Pons (tissue), 1 donor: ENCODE data around the gene RPL10A.

ENCODE experiments used
- DNase-seq: peaks from one replicate; pipeline ENCODE4 v3.0.0-alpha.2; 2016; ENCODE audit warnings: low spot score

RPL10A gene

GRCh38 chr6:35476004-35476403 lies 7.8 kb downstream of the RPL10A start:
- no peak for DNase-seq

- no peak for DNase-seq
Measured at GRCh38 chr6:35477028-35477427, 8.8 kb downstream of the RPL10A start.

DNA sequence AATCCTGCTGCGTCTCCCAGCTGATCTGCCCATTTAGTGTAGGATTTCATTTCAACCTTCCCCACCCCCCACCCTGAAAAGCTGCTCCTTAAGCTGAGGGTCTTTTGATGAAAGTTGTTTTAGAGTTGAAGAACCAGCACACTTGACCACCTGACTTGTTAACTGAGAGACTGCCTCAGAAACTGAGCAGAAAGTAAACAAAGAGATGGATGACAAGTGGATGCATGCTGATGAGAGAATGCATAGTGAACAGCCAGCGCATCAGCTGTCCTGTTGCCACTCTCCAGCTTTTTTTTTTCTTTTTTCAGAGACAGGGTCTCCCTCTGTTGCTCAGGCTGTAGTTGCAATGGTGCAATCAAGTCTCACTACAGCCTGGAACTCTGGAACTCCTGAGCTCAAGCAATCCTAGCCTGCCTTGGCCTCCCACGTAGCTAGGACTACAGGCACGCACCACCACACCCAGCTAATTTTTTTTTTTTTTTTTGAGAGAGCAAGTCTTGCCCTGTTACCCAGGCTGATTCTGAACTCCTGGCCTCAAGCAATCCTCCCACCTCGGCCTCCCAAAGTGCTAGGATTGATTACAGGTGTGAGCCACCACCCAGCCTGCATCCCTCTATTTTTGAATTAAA lies 9.5 kb downstream of the RPL10A start:
- DNase-seq: no peak

- no peak for DNase-seq
Measured at GRCh38 chr6:35478259-35478658, 10.1 kb downstream of the RPL10A start.

DNA sequence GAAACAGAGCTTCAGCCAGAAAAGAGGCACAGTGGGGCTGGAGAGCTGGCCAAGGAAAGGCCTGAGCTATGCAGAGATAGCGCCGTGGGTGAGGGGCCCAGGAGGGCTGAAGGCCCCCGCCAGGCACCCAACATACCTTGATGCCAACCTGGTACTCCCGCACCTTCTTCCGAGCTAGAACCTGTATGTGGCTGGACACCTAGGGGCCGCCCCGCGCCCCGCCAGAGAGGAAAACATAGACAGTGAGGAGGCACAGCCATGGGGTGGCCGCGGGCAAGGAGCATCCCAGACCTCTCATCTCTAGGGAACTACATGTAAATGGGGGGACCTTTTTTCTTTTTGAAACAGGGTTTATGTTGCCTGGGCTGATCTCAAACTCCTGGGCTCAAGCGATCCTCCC lies 12.0 kb downstream of the RPL10A start:
- DNase-seq: no peak

DNA sequence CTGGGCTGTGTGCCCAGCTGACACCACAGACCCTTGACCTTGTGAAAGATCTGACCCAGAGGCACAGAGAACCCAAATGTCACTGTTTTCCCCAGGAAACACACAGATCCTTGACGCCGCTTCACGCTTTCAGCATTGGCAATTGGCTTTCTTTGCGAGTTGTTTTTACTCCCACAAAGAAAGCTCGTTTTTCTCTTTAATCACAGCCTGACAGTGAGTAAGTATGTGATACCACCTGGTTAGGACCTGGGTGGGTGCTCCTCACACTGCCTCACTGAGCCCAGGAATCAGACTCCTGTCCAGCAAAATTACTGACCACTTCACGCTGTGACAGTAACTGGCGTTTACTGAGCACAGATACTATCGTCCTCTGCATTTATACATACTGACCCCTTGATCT lies 13.0 kb downstream of the RPL10A start:
- no peak for DNase-seq

- DNase-seq: no peak
Measured at GRCh38 chr6:35483062-35483461, 14.9 kb downstream of the RPL10A start.

- DNase-seq: no peak
Measured at GRCh38 chr6:35483490-35483889, 15.3 kb downstream of the RPL10A start.

DNA sequence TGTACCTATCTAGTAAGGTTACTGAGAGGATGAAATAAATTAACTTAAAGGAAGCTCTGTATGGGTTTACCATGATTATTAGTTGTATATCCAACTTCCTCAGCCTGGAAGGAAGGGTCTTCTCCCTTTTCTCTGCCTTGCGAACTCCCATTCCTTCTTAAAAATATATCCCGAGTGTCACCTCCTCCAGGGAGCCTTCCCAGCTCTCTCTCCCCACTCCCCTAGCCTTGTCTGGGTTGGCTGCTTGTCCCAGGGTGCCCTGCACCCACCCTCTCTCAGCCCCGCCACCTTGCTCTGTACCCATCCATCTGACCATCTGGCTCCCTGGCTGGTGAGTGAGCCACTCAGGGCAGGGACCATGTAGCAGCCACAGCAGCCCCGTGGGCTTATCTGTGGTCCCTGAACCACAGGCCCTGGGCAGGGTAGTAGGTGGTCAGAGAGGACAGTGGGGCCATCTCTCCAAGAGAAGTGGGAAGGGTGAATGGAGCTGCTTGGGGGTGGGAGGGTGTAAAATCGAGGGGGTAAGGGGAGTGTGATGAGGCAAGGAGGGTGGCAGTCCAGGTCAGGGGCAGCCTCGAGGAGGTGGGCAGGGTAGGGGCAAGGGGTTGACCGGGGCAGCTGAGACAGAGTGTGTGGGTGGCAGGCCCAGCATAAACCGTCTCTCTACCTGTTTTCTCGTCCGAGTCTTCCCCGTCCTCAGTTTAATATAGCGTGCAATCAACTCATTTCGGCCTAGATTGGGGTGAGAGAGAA lies 15.9 kb downstream of the RPL10A start:
- no peak for DNase-seq

DNA sequence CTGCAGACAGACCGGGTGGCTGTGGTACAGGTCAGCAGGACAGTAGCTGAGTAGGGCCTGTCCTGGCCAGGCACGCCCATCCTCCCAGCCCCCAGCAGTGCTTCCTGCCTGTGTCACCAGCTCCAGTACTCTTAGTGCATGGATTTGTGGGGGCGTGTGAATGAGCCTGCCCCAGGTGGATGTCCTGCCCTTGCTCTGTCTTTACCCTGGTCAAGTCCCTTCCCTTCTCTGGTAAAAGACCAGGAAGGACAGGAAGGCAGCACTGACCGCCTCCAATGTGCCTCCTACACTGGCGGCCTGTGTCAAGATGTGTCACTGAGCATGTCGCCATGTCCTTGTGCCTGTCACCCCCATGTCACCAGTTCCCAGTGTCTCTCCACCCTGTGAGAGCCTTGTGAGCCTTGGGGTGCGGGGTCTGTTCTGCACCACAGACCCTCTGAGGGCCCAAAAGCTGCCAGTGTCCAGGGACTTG lies 16.8 kb downstream of the RPL10A start:
- DNase-seq: no peak

- no peak for DNase-seq
Measured at GRCh38 chr6:35485402-35485877, 17.2 kb downstream of the RPL10A start.

DNA sequence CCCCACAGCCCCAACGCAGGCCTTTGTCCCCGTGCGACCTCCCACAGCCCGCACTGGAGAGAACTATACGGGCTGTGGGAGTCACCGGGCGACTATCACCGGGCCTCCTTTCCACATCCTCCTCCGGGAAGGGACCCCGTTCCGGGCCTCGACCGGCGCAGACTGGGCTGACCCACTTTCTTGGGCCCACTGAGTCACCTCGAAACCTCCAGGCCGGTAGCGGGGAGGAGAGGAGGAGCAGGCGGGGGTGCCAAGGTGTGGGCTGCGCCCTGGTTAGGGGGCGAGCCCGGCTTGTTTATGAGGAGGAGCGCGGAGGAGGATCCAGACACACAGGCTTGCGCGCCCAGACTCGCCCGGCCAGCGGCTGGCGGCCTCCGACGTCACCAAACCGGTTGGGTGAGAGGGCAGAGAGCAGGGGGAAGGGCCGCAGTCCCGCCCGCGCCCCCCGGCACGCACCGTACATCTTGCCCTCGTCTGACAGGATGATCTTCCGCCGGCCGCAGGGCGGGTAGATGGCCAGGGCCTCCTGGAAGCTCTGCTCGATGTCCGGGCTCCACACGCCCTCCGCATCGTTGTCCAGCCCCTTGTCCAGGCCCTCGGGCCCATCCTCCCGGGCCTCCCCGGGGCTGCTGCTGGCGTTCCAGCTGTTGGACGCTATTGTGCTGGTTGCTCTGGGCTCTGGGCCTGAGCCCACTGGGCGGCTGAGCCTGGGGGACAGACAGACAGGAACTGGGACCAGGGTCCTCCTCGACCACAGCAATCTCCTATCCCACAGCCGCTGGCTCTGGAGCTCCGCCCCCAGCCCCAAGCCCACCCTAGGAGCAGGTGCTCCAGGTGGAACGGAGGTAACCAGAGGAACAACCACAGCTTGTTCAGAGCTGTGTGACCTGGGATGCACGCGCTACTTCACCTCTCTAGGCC lies 18.1 kb downstream of the RPL10A start:
- DNase-seq: no peak

DNA sequence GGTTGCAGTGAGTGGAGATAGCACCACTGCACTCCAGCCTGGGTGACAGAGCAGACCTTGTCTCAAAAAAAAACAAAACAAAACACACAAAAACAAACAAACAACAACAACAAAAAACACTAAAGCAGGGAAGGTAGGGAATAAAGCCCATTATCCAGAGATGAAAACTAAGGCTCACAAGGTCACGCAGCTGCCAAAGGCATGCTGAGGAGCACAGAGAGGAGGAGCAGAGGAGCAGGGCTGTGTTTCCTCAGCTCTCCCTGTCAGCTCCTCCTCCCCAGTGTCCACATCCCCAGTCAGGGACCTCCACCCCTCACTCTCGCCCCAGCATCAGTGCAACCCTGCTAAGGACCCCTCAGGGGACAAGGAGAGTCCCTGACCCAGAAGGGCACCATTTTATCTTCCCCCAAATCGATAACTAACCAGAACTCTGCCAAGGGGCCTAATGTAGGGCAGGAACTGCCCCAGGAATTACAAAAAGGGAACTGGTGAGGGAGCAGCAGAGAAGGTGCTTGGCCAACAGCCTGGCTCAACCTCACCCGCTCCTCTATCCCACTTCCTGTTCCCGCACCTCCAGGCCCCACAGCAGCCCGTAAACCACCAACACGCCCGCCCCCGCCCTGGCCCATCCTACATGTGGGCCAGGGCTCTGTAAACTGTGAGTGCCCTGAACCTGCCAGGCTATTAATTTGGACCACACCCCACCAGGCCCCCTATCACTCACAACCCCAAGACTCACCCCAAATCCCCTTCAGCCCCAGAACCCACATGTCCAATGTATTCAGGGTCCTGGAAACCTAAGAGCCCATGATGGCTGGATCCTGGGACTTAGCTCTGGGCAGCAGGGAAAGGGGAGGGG lies 19.7 kb downstream of the RPL10A start:
- DNase-seq: no peak

DNA sequence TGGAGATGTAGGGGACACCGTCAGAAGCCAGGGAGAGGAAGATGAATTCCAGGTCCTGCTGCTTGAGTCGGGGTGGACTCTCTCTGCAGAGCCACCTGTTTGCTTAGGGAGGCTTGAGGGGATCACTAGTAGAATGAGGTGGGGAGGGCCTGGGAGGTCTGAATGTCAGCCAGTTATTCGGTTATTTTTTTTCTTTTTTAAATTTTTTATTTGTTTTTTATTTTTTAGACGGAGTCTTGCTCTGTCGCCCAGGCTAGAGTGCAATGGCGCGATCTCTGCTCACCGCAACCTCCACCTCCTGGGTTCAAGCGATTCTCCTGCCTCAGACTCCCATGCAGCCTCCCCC lies 20.3 kb downstream of the RPL10A start:
- DNase-seq: no peak

DNA sequence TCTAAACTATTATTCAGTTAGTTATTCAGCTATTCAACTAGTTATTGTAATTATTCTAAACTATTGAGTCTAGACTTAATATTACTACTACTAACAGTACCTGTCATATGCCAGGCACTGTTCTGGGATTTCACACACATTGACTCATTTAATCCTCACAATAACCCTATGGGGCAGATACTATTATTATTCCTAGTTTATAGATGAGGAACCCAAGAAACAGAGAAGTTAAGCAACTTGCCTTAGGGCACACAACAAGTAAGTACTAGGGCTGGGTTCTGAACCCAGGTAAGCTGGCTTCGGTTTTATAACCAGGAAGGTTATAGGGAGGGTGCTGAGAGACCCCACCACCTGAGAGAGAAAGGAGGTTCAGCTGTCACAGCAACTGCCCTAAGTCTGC lies 20.9 kb downstream of the RPL10A start:
- DNase-seq: no peak

- no peak for DNase-seq
Measured at GRCh38 chr6:35489995-35490791, 22.0 kb downstream of the RPL10A start.

GRCh38 chr6:35490821-35491557 lies 22.8 kb downstream of the RPL10A start:
- no peak for DNase-seq

- no peak for DNase-seq
Measured at GRCh38 chr6:35491558-35492257, 23.5 kb downstream of the RPL10A start.

DNA sequence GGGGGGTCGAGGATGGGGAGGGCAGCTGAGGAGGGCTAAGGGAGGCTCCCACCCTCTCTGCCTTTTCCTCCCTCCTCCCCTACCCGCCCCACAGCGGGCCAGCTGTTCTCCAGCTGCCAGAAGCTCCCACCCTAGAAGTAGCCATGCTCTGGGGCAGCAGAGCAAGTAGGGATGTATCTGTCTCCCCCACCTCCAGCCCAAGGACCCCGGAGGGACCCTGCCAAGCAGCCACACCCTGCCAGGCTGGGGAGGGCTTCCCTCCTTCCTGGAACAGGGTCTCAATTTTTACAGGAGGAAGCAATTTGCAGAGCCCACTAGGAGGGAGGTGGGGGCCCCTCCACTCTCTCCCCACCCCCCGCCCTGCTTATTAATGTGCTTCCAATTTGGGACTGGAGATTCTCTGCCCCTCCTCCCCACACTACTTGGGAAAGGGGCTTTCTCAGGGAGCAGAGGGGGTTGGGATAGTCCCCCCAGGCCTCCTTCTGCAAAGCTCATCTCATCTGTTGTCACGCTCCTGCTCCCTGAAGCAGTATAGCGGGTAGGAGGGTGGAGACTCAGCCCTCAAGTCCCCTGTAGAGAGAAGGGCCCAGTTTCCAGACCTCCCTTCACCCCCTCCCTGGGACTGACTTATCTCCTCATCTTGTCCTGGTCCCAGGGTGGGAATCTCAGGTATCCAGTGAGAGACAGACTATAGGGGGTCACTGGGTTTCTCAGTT lies 24.2 kb downstream of the RPL10A start:
- DNase-seq: no peak
